ENCODE results near the gene GLO1. TPM values are rescaled to one million over a fixed set of nuclear protein-coding genes. Genes with fewer than 3 reads are reported as not detected.

GLO1 gene
- total RNA-seq, 1 experiment from 2014 or later = 188 TPM

DNA sequence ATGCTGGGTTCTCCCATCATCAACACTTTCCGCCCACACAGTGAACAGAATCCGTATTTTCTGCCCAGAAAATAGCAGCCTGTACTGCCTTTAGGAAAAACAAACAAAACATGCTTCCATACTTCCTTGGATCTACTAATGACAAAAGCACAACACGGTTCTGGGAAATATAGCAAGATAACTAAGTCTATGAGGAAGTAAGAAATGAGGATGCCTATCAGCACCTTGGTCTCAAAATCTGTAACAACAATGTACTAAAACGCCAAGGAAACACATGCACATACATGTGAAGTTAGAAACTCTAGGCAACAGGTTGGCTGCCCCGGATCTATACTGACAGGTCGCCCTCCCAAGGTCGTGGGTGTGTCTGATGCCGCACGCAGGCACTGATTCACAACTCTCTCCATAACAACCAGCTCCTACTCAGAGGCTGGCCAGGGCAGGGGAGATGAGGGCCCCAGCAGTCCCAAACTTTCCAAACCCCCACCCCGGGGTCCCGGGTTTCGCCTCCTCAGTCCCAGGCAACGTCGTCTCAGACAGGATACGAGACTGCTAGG is 63.9 kb downstream of the GLO1 start:
- no peaks in the 10 kb centered on the region for H3K9me3 Mint-ChIP-seq
- no peak overlapping the region for H2AK5ac ChIP-seq (ENCODE audit: insufficient read length, low read length)
- H2BK15ac ChIP-seq (ENCODE audit: low read depth, low read length) = no peak overlapping the region
- H3K4me3 Mint-ChIP-seq = peak overlapping the region; percentile 87 to 89
- H3K56ac ChIP-seq (ENCODE audit: insufficient read length, low read depth, low read length) = no peak overlapping the region
- H3K9me3 ChIP-seq (ENCODE audit: control insufficient read depth, low read depth, low read length) = no peaks in the 10 kb centered on the region
- no peaks in the 10 kb centered on the region for H3K23me2 ChIP-seq (ENCODE audit: insufficient read length, low read depth, low read length, poor library complexity, severe bottlenecking)
- no peak overlapping the region for H2BK12ac ChIP-seq (ENCODE audit: insufficient read length, low read depth, low read length)
- peaks cover 12% of the 10 kb centered on the region in 2 experiments for H3K4me1 Mint-ChIP-seq
- H3K27me3 Mint-ChIP-seq (ENCODE audit: low read depth) = peaks cover 5% of the 10 kb centered on the region
- WGBS (ENCODE audit: extremely low coverage, insufficient read length, low lambda C conversion rate) = no CpG with 5 or more reads among the region's 15 CpGs
- H3K79me2 ChIP-seq (ENCODE audit: insufficient read depth, low read length) = no peaks in the 10 kb centered on the region; the same call in 1 of the 2 replicates
- DNase-seq = no peak
- H4K5ac ChIP-seq (ENCODE audit: insufficient read length, low read depth, low read length) = no peak overlapping the region
- peak overlapping the region; percentile 42 for H3K9ac ChIP-seq (ENCODE audit: extremely low read depth, insufficient read length, low read length)
- H2BK5ac ChIP-seq (ENCODE audit: insufficient read length, low read length) = no peak overlapping the region
- no peak overlapping the region for H3K27ac ChIP-seq (ENCODE audit: insufficient read length, low read depth, low read length)
- TF ChIP-seq, protein P1, sequence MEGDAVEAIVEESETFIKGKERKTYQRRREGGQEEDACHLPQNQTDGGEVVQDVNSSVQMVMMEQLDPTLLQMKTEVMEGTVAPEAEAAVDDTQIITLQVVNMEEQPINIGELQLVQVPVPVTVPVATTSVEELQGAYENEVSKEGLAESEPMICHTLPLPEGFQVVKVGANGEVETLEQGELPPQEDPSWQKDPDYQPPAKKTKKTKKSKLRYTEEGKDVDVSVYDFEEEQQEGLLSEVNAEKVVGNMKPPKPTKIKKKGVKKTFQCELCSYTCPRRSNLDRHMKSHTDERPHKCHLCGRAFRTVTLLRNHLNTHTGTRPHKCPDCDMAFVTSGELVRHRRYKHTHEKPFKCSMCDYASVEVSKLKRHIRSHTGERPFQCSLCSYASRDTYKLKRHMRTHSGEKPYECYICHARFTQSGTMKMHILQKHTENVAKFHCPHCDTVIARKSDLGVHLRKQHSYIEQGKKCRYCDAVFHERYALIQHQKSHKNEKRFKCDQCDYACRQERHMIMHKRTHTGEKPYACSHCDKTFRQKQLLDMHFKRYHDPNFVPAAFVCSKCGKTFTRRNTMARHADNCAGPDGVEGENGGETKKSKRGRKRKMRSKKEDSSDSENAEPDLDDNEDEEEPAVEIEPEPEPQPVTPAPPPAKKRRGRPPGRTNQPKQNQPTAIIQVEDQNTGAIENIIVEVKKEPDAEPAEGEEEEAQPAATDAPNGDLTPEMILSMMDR (conservative IDR thresholded peaks at IDR 0.05) = no peak
- no peak overlapping the region for H4K91ac ChIP-seq (ENCODE audit: insufficient read length, low read depth, low read length)
- peak overlapping the region in 1 of 3 experiments; percentile 89; a peak in 2 of 7 replicates for H3K27ac Mint-ChIP-seq
- no peak overlapping the region for H3K14ac ChIP-seq (ENCODE audit: insufficient read depth, low read length)
- no peak overlapping the region for H2BK120ac ChIP-seq (ENCODE audit: low read depth, low read length, poor library complexity, severe bottlenecking)
- no peak overlapping the region for H2BK20ac ChIP-seq (ENCODE audit: low read depth, low read length, poor library complexity, severe bottlenecking)
- H3K4me2 ChIP-seq (ENCODE audit: insufficient read depth, insufficient read length, low read length) = peak overlapping the region; percentile 53
- H3K18ac ChIP-seq (ENCODE audit: insufficient read length, low read depth, low read length) = no peak overlapping the region
- no peaks in the 10 kb centered on the region; the same call in 1 of the 2 replicates for H3K4me1 ChIP-seq (ENCODE audit: insufficient read depth, low read length)
- H3K27me3 ChIP-seq (ENCODE audit: insufficient read depth, low read length) = no peaks in the 10 kb centered on the region; the same call in 1 of the 2 replicates
- no peak overlapping the region for H4K8ac ChIP-seq (replicated peaks; ENCODE audit: insufficient read length, low read depth, low read length)
- H2AFZ ChIP-seq (ENCODE audit: low read length) = no peak overlapping the region
- no peak overlapping the region for H3K23ac ChIP-seq (ENCODE audit: insufficient read length, low read depth, low read length)
- no peak overlapping the region for H3K4ac ChIP-seq (ENCODE audit: low read depth, low read length)
- no peaks in the 10 kb centered on the region for H4K20me1 ChIP-seq (ENCODE audit: control insufficient read depth, insufficient read depth, insufficient read length)
- no peaks in the 10 kb centered on the region for H3K36me3 Mint-ChIP-seq (ENCODE audit: insufficient read depth in 1 of 3, low read depth in 3 of 3)
- no peak overlapping the region for H3T11ph ChIP-seq (ENCODE audit: low read length)
- H3K79me1 ChIP-seq (ENCODE audit: insufficient read depth, low read depth, low read length, poor library complexity, severe bottlenecking) = no peaks in the 10 kb centered on the region
